DMS114 treated with DMSO at 0.1 percent for 48 hours (cell line): ENCODE data around the gene SYT6.
"Not testable (repeated sequence)": the region's sequence is repeated elsewhere in the genome, so short reads cannot be mapped to it uniquely, and the experiment has no call there.

Source experiments
- DNase-seq: peaks from one replicate; lab custom pipeline; 2025; ENCODE audit not compliant: unreplicated experiment; lab: John Stamatoyannopoulos, UW

Gene SYT6

DNA sequence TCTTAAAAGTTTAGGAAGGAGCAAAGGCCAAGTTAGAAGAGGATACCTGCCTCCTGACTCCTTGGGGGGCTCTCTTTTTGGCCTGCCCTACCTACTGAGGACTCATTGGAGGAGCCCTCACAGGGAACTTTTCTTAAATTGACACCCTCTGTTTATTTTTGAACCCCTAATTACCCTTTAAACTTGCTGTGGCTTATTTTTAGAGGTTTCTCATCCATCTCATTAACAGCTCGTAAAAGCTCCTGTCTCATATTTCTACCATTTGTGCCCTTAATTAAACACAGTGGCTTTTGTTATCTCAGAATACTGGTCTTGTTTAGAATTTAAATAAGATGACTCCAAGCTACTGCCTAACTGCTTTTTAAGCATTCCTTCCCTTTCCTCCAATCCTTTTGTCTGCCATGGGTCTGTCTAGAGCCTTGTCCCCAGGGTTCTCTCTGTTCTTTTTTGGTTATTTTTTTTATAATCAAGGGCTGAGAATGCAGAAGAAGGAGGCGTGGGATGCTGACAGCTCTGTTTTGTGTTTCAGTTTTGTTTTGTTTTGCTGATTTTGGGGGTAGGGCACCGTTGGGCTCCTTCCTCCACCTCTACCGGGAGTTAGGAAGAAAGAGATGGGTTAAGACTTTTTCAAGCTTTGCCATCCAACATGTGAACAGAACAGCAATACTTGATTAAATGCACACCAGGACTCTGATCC, 78.0 kb downstream of the SYT6 start:
- no peak for DNase-seq

- no peak for DNase-seq
These were observed 78.6 kb downstream of the SYT6 start for GRCh38 chr1:114075105-114075504.

DNA sequence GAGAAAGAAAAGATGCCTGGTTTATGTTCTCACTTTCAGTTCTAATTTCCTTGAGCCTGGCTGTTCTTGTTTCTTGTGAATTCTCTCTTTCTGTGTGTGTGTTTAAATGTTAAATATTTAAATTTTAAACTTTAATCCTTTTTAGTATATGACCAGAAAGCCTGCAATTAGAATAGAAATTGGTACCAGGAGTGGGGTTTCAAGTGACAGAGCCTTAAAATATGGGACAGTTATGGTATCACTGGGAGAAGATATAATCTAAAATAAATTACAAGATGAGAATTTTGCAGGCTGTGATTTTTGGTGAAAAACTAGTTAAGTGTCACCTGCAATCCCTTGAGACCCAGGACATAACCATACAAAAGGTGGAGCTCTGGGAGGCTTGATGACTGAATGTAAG, 81.4 kb downstream of the SYT6 start:
- no peak for DNase-seq

DNA sequence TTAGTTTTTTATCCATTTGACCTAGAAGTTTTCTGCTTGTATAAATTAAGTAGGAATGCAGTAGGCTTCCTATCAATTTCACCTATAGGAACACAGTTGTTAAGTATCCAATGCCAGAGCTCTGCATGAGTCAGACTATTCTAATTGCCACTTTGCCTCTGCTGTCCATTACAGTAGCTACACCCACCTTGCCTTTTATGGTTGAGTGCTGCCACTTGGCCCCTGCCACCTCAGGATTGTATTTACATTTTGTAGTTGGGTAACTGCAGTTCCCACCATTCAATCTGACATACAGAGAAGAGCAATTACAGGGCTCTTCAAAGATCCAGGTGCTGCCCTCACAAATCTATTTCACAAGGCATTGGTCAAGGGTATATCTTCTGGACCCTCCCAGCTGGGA, 83.9 kb downstream of the SYT6 start:
- not testable (repeated sequence) for DNase-seq

DNA sequence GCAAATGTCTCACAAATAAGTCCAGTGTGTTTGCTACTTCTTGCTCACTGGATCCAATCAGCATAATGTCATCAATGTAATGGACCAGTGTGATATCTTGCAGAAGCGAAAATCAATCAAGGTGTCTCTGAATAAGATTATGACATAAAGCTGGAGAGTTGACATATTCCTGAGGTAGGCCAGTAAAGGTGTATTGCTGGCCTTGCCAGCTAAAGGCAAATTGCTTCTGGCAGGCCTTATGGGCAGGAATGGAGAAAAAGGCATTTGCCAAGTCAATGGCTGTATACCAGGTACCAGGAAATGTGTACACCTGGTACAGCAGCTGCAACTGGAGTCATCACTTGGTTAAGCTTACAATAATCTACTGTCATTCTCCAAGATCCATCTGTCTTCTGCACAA, 85.0 kb downstream of the SYT6 start:
- DNase-seq: not testable (repeated sequence)

DNA sequence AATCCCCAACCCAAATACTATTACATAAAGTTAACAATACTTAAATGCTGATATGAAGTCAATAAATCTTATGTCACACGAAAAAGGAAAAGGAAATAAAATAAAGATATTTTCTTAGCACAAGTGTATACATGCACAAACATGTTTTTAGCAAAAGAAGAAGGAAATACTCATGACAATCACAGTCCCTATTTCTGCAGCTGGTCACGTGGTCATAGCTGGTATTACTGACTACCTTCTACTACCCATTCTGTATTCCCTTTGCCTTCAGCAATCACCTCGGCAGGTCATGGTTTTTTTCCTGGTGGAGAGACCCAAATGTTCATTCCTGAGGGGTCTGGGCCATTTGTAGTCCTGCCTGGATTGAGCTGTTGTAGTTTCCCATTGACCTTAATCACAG, 88.0 kb downstream of the SYT6 start:
- DNase-seq: not testable (repeated sequence)

DNA sequence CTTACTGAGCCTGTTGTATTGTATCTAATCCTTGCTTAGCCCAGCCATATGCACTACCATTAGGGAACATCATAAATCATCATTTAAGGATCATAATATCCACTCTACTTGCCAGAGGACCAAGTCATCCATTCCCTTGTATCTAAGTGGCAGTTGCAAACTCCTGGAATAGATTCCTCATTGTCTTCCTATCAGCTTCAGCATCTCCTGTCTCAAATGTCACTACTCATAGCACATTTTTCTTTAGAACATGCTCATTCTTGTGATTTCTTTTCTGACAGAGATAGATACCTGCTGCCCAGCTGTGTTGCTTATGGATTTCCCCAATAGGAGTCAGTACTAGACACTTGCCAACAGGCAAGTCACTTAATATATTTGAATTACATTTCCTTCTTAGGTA, 90.1 kb downstream of the SYT6 start:
- DNase-seq: no peak

- DNase-seq: no peak
These were observed 91.1 kb downstream of the SYT6 start for GRCh38 chr1:114062477-114063099.

- no peak for DNase-seq
These were observed 92.4 kb downstream of the SYT6 start for GRCh38 chr1:114061121-114061830.

- DNase-seq: not testable (repeated sequence)
These were observed 95.4 kb downstream of the SYT6 start for GRCh38 chr1:114058236-114058635.

DNA sequence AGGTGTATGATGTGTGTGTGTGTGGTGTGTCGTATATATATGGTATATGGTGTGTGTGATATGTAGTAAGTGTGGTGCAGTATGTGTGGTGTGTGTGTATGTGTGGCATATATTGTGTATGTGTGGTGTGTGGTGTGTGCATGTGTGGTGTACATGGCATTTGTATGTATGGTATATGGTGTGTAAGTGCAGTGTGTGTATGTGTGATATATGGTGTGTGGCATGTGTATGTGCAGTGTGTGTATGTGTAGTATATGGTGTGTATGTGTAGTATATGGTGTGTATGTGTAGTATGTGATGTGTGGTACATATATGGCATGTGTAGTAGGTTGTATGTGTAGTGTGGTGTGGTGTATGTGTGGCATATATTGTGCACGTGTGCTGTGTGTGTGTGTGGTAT, 99.5 kb downstream of the SYT6 start:
- no peak for DNase-seq

DNA sequence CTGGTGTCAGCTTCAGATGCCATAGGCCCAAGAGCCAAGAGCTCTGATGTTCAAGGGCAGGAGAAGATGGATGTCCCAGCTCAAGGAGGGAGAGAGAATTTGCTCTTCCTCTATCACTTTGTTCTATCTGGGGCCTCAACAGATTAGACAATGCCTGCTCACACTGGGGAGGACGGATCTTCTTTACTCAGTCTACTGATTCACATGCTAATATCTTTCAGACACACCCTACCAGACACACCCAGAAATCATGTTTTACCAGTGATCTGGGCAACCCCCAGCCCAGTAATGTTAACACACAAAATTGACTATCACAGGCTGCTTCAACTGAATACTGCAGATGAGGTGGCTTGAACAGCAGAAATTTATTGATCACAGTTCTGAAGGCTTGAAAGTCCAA, 105.4 kb downstream of the SYT6 start:
- no peak for DNase-seq

DNA sequence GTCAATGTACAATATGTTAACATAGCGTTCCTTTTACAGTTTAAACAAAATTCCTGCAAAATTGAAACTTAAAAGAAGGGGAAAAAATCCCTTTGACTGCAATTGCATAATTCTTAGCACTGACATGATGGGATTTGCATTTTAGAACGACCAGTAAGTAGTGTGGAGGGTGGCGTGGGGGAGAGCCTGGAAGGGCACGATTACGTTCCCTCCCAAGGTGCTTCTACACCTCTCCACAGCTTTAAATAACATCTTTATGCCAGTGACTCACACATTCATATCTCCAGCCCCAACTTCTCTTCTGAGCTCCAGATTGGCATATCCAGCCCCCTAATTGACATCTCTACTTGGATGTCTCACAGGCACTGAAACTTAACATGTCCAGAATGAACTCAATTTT, 110.1 kb downstream of the SYT6 start:
- no peak for DNase-seq

DNA sequence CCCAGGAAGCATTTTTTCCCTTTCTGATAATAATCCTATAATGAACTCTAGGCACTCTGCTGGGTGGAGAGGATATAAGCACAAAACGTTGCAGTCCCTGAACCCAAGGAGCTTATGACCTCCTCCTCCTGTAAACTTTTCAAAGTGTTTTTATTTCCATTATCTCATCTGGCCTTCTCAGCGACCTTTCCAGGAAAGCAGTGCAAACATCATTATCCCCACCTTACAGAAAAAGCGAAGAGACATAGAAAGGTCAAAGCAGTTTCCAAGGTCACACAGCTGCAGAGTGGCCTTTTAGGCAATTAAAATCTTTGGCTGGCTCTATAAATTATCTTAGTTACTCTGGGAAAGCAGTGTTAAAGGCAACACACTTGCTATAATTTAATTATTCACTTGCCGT, 110.6 kb downstream of the SYT6 start:
- no peak for DNase-seq

DNA sequence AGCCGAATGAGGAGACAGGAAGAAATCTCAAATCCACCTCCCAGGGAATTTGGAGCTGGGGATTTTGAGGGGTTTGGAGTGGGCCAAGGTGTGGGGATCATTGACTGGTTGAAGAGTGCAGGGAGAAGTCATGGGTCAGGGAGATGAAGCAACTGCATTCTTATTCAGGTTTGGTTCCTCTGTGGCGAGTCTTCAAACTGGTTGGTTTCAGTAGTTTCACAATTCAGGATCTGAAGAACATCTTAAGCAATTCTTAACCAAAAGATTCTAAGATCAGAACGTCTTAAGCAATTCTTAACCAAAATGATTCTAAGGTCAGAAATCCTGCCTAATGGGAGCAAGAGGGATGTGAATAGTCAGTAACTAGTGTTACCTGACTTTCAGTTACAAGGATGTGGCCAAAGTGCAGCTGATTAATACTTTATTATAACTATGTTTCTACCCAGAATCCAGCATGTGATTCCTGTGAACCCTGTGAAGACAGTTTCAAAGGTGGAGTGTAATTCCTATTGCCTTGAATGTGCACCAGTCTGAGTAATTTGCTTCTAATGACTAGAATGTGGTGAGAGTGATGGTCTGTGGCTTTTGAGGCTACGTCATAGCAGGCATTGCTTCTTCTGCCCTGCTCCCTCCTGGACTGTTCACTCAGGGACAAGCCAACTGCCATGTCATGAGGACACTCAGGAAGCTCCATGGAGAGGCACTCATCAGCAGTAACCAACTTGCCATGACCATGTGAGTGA, 113.2 kb downstream of the SYT6 start:
- DNase-seq: no peak
